HG02588 (cell line): ENCODE data around the gene MRPL36.
A peak's percentile ranks its signal among the peaks of the same experiment; 100 is the strongest.

Experiments used
- ATAC-seq: cut with Tn5 transposase; IDR thresholded peaks from one replicate; pipeline ENCODE4 v1.9.1; 2021; ENCODE audit warnings: mild to moderate bottlenecking, moderate library complexity; ENCODE audit not compliant: unreplicated experiment

The MRPL36 gene

GRCh38 chr5:1782385-1783215, 17.0 kb downstream of the MRPL36 start:
- ATAC-seq = peak; percentile 21

DNA sequence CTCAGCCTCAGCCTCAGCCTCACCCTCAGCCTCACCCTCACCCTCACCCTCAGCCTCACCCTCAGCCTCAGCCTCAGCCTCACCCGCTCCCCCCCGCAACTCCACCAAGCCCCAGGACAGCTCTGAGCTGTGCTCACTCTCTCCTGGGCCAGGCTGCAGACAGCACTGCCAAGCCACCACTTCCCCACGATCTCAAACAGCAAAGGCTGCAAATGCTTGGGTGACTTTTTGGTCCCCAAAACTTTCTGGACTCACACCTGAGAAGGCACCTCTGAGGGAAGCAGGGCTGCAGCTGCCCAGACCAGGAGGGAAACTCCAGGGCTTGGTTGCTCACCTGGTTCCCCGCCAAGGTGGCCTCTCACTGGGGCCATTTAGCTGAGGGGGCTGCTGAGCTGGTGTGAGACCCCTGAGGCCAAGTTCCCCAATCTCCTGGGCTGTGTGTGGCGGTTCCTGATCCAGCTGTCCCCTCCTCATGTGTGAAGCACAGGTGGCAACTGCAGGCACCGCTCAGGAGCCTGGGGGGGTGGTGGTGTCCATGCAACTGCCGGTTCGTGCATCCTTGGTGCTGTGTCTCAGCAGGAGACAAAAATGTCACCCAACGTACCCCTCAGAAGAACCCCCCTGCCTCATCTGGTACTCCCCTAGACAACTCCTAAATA, 17.8 kb downstream of the MRPL36 start:
- ATAC-seq = no peak

- no peak for ATAC-seq
Observed at GRCh38 chr5:1781107-1781506, 18.5 kb downstream of the MRPL36 start.

GRCh38 chr5:1780614-1780930, 19.1 kb downstream of the MRPL36 start:
- no peak for ATAC-seq

DNA sequence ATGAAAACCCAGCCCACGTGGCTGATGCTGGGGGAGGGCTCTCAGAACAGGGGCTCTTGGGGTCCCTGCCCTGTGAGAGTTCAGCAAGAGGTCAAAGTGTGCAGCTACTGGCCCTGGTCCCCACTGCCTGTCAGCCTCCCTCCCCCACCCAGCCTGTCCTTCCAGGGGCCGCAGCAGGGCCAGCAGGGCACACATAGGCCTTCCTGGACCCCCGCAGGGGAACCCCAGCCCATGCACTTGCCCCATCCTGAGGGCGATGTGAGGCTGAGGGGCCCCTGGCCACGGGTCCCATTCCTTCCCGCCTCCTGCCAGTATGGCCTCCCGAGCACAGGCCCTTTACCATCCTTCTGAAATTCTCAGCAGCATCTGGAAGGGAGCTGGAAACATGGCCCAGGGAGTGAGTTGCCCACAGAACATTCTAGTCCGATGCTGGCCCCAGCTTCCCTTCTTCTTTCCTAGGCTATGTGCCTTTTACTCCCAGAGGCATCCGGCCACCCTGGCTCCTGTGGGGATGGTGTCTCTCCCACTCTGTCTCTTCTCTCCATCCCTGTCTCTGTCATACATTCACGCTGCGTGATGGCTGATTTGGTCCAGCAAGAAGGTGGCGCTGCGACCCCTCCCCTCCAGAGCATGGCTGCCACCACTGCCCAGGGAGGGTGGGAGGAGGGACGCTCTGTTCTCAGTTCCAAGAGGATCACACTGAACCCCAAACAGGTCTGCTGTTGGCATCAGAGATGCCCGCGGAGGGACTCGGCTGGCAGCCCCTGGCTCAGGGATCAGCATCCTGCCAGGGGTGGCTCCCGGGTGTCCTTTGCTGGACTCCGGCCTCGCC, 19.6 kb downstream of the MRPL36 start:
- ATAC-seq = no peak

- no peak for ATAC-seq
Observed at GRCh38 chr5:1779021-1779680, 20.5 kb downstream of the MRPL36 start.

DNA sequence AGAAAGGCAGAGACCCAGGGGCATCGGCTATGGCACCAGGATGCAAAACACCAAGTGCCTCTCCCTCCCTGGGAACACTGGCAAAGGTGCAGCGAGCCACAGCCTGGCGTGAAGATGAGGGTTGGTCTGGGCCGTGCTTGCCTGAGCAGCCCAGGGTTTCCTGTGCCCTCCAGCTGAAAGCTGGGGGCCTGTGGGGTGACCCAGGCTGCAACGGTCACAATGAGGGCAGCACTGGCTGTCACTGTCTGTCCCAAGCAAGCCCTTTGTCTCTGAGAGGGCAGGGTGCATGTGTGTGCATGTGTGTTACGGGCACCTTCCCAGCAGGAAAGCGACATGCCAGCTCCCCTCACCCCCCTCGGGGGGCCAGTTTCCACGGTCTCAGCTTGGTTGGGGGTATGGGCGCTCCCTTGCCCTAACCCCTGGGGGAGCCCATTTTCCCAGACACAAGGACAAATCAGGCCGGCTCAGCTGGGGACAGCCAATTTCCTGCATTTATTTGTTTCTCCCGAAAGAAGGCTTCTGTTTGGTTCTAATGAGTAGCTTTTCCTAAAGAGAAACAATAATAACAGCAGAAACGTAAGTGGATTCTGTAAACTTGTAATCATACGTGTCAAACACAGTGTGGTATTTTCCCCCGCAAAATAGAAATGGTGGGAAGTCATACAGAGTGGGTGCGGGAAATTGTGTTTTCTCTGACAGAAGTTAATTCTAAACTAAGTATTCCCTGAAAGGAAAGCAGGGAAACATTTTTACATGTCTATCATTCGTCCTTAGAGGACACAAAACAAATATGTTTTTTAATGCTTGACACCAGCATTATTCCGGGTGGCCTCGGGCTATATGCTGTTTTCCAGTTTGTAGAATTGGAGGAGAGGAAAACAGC, 21.3 kb downstream of the MRPL36 start:
- ATAC-seq = no peak

GRCh38 chr5:1777281-1778137, 22.1 kb downstream of the MRPL36 start:
- no peak for ATAC-seq

DNA sequence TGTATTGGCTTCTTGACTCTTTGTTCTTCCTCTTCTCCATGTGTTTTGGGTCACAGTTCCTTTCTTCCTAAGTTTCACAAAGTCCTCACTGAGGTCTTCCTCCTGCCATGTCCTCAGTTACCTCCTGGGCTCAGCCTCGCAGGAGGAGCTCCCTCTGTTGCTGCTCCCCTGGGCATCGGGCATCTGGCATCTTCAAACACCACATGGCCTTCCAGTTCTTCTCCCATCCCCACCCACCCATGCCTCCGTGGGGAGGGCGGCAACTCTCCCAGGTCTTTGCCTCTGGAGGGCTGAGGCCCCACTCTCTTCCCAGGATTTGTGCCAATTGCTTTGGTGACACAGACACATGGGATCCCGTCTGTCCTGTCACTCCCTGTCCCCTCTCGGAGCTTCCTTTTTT, 22.8 kb downstream of the MRPL36 start:
- ATAC-seq = no peak

DNA sequence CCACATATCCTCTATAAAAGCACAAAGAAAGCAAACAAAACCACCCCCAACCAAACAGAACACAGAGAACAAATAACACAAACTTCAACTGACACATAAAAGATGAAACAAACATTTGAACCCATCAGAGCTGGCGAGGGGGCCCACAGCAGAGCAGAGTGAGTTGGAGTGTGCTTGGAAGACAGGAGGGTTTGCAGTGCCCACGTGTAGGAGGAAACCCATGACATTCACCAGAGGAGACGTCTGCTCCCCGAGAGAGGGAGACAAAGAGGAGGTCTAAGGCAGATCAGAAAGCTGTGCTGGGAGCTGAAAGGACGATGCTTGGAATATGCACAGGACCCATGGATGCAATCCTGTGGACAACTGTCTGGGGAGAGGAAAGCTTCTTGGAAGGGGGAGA, 27.0 kb downstream of the MRPL36 start:
- no peak for ATAC-seq

GRCh38 chr5:1771149-1772065, 28.2 kb downstream of the MRPL36 start:
- ATAC-seq = no peak

GRCh38 chr5:1770443-1770802, 29.2 kb downstream of the MRPL36 start:
- ATAC-seq = no peak

DNA sequence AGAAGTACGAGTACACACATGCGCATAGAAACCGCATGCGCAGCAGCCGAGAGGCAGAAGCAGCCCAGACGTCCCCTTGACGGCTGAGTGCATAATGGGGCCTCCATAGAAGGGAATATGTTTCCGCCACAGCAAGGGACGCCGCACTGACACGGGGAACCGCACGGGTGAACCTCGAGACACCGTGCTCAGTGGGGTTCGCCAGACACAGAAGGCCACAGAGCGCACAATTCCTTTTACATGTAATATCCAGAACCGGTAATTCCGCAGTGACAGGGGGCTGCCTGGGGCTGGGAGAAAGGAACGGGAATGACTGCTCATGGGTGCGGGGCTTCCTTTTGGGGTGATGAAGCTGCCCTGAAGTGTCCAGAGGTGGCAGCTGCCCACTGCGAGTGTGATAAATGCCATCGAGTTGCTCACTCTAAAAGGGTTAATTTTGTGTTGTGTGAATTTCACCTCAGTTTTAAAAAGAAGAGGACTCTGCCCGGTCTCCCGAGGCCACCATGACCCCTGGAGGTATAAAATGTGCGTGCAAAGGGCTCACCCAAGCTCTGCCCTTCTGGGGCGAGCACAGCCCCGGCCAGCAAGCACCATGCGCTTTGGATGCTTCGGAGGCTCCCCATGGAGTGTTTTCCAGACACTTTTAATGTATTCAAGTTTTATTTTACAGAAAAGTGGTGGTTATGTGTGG, 29.7 kb downstream of the MRPL36 start:
- no peak for ATAC-seq

- no peak for ATAC-seq
Observed at GRCh38 chr5:1769017-1769640, 30.5 kb downstream of the MRPL36 start.

DNA sequence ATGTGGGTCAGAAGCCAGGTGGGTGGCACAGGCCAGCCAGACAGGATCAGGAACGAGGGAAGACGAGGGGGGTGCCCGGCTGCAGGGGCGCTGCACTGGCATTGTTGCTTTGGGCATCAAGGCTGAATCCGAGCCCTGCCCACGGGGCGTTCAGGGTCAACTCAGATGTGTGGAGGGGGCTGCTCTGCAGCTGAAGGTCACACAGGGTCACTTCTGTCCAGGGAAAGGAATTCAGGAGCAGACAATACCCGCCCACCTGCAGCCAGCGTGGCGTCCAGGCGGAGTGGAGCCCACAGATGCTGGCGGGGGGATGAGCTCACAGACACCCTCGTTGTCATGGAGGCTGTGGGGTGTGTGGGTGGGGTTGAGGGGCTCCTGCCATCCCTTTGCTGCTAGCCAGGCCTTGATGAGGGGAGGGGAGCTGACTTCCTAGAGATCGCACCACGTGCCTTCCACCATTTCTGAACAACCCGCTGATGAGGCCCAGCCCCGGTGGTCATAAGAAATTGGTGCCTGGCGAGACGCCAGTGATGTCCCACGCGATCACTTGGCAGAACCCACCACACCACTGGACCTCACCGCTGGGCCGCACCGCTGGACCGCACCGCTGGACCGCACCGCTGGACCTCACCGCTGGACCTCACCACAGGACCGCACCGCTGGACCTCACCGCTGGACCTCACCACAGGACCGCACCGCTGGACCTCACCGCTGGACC, 31.2 kb downstream of the MRPL36 start:
- no peak for ATAC-seq

DNA sequence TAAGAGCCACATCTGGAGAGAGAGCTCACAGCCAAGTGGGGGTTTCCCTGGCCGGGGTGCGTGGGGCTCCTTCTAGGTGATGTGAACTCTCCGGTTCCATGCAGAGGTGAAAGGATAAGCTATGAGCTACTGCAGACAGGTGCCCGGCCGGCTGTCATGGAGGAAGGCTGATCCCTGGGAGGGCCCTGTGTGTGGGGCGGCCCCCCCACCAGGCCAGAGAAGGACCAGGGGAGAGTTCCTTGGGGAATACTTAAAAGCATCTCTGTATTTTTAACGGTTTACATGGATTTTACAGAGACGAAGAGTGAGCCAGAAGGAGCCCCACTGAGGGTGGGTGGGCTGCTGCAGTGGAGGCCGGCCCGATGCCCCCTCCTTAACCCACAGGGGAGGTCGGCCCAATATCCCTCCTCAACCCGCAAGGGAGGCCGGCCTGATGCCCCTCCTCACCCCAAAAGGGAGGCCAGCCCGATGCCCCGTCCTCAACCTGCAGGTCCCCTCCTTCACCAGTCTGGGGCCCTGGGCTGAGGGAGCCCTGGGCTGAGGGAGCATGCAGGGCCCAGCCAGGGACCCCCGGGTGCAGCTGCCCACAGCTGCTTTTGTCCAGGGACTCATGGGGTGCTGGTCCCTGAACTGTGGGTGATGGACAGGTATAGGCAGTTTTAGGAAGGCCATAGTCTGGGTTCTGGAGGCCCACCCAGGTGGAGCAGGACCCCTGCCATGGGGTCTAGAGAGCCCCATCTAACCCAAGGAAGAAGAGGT, 31.9 kb downstream of the MRPL36 start:
- no peak for ATAC-seq
